ENCODE data around the gene USF2. TPM values are rescaled to one million over a fixed set of nuclear protein-coding genes. Genes with fewer than 3 reads are reported as not detected.

USF2 gene
- polyA plus RNA-seq, 2 of the 4 experiments (the other 2 are of a cell fraction), result 118 to 141 TPM

DNA sequence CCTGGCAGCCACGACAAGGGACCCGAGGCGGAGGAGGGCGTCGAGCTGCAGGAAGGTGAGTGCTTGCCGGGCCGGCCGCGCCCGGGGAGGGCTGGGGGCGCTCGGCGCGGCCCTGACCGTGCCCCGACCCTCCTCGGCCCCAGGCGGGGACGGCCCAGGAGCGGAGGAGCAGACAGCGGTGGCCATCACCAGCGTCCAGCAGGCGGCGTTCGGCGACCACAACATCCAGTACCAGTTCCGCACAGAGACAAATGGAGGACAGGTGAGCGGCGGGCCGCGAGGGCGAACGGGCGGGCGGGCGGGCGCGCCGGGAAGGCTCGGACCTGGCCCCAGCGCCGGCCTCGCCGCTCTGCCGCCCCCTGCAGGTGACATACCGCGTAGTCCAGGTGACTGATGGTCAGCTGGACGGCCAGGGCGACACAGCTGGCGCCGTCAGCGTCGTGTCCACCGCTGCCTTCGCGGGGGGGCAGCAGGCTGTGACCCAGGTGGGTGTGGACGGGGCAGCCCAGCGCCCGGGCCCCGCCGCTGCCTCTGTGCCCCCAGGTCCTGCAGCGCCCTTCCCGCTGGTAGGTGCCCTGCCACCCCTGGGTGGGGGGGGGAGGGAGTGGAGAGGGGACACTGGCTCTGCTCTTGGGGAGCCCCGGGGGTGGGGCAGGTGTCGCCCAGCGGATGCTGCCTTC is 816 bp downstream of the USF2 start:
- POLR2A ChIA-PET, result interaction anchor here (0.8 to 1.4 kb wide), 4 partner anchors 8 to 199 kb away, joined by 3 to 5 read pairs (median 4); no protein-coding TSS in a partner anchor
- H3K4me3 ChIP-seq, result peak overlapping the region; percentile 81
- ATAC-seq (peak; percentile 70 to 83), DNase-seq (ENCODE audit: low read depth in 1 of 2, low spot score in 1 of 2) (peak; percentile 92 to 97), FAIRE-seq (no peak)
- peak overlapping the region; percentile 97 to 99 for H3K27ac ChIP-seq
- CTCF ChIA-PET, result interaction anchor here (0.6 to 5.6 kb wide), 44 partner anchors 11 to 444 kb away, joined by 3 to 97 read pairs (median 4); partner anchors contain the start of genes FXYD7, HAMP, LGI4 and MAG
- WGBS (ENCODE audit: missing lambda C conversion rate), result 0% methylated on average over 15 of the region's 66 CpGs
- H3K4me2 ChIP-seq, result peak overlapping the region; percentile 93
- H3K9me3 ChIP-seq, result no peaks in the 10 kb centered on the region
- peaks cover 14% of the 10 kb centered on the region for H3K4me1 ChIP-seq
- TF ChIP-seq NR3C1 (IDR thresholded peaks at IDR 0.05), result no peak
- TF ChIP-seq, protein P1, sequence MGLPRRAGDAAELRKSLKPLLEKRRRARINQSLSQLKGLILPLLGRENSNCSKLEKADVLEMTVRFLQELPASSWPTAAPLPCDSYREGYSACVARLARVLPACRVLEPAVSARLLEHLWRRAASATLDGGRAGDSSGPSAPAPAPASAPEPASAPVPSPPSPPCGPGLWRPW (IDR thresholded peaks at IDR 0.05), result no peak
- TF ChIP-seq MAZ (IDR thresholded peaks at IDR 0.05; ENCODE audit: borderline replicate concordance, low read depth, low read length), result no peak
- no peak for TF ChIP-seq KDM1A (IDR thresholded peaks at IDR 0.05; ENCODE audit: low read depth)
- TF ChIP-seq HOXA7 (CRISPR knock-in tag; IDR thresholded peaks at IDR 0.05), result no peak
- peak; percentile 41; the same call in 1 of the 2 replicates for TF ChIP-seq GATA3 (IDR thresholded peaks at IDR 0.05; ENCODE audit: borderline replicate concordance)
- TF ChIP-seq RAD21 (conservative IDR thresholded peaks at IDR 0.05 in 1 of 2, IDR thresholded peaks at IDR 0.05 in 1 of 2), result peak; percentile 65 to 89
- TF ChIP-seq CHD2 (IDR thresholded peaks at IDR 0.05; ENCODE audit: low read length, partially characterized antibody), result no peak
- no peak for TF ChIP-seq EHMT2 (IDR thresholded peaks at IDR 0.05; ENCODE audit: low read depth)
- TF ChIP-seq CHD4 (IDR thresholded peaks at IDR 0.05; ENCODE audit: borderline replicate concordance), result no peak
- no peak for TF ChIP-seq EP300 (IDR thresholded peaks at IDR 0.05)
- no peak for TF ChIP-seq ESRRA (IDR thresholded peaks at IDR 0.05; ENCODE audit: borderline replicate concordance, low read length)
- TF ChIP-seq, protein P2, sequence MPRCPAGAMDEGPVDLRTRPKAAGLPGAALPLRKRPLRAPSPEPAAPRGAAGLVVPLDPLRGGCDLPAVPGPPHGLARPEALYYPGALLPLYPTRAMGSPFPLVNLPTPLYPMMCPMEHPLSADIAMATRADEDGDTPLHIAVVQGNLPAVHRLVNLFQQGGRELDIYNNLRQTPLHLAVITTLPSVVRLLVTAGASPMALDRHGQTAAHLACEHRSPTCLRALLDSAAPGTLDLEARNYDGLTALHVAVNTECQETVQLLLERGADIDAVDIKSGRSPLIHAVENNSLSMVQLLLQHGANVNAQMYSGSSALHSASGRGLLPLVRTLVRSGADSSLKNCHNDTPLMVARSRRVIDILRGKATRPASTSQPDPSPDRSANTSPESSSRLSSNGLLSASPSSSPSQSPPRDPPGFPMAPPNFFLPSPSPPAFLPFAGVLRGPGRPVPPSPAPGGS (IDR thresholded peaks at IDR 0.05), result peak; percentile 55; the same call in 1 of the 3 replicates
- TF ChIP-seq KDM5A (IDR thresholded peaks at IDR 0.05), result peak; percentile 37; the same call in 1 of the 2 replicates
- TF ChIP-seq, protein P3, sequence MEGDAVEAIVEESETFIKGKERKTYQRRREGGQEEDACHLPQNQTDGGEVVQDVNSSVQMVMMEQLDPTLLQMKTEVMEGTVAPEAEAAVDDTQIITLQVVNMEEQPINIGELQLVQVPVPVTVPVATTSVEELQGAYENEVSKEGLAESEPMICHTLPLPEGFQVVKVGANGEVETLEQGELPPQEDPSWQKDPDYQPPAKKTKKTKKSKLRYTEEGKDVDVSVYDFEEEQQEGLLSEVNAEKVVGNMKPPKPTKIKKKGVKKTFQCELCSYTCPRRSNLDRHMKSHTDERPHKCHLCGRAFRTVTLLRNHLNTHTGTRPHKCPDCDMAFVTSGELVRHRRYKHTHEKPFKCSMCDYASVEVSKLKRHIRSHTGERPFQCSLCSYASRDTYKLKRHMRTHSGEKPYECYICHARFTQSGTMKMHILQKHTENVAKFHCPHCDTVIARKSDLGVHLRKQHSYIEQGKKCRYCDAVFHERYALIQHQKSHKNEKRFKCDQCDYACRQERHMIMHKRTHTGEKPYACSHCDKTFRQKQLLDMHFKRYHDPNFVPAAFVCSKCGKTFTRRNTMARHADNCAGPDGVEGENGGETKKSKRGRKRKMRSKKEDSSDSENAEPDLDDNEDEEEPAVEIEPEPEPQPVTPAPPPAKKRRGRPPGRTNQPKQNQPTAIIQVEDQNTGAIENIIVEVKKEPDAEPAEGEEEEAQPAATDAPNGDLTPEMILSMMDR (IDR thresholded peaks at IDR 0.05), result peak; percentile 100
- no peak for TF ChIP-seq HOXB5 (CRISPR knock-in tag; IDR thresholded peaks at IDR 0.05)
- no peak for TF ChIP-seq MAFK (IDR thresholded peaks at IDR 0.05; ENCODE audit: partially characterized antibody)
- TF ChIP-seq PHF8 (IDR thresholded peaks at IDR 0.05; ENCODE audit: borderline replicate concordance, low read depth), result peak; percentile 48; the same call in 1 of the 2 replicates
- TF ChIP-seq FOSB (CRISPR knock-in tag; IDR thresholded peaks at IDR 0.05), result no peak
- TF ChIP-seq, protein P4, sequence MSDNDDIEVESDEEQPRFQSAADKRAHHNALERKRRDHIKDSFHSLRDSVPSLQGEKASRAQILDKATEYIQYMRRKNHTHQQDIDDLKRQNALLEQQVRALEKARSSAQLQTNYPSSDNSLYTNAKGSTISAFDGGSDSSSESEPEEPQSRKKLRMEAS (IDR thresholded peaks at IDR 0.05), result peak; percentile 74
- no peak for TF ChIP-seq FOSL2 (IDR thresholded peaks at IDR 0.05)
- TF ChIP-seq FOSL2 (CRISPR knock-in tag; IDR thresholded peaks at IDR 0.05), result no peak
- peak; percentile 64; the same call in 1 of the 2 replicates for TF ChIP-seq MYC (IDR thresholded peaks at IDR 0.05; ENCODE audit: borderline replicate concordance, low read length)
- no peak; the same call in none of the 2 replicates for TF ChIP-seq POLR2A (IDR thresholded peaks at IDR 0.05; ENCODE audit: low read length)
- no peak for TF ChIP-seq HOXB13 (CRISPR knock-in tag; IDR thresholded peaks at IDR 0.05; ENCODE audit: low read depth)
- TF ChIP-seq ZC3H11A (IDR thresholded peaks at IDR 0.05), result no peak
- TF ChIP-seq, protein P5, sequence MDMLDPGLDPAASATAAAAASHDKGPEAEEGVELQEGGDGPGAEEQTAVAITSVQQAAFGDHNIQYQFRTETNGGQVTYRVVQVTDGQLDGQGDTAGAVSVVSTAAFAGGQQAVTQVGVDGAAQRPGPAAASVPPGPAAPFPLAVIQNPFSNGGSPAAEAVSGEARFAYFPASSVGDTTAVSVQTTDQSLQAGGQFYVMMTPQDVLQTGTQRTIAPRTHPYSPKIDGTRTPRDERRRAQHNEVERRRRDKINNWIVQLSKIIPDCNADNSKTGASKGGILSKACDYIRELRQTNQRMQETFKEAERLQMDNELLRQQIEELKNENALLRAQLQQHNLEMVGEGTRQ (IDR thresholded peaks at IDR 0.05), result peak; percentile 50; the same call in 1 of the 2 replicates
- peak; percentile 90 for TF ChIP-seq SMC3 (IDR thresholded peaks at IDR 0.05)
- TF ChIP-seq, protein P6, sequence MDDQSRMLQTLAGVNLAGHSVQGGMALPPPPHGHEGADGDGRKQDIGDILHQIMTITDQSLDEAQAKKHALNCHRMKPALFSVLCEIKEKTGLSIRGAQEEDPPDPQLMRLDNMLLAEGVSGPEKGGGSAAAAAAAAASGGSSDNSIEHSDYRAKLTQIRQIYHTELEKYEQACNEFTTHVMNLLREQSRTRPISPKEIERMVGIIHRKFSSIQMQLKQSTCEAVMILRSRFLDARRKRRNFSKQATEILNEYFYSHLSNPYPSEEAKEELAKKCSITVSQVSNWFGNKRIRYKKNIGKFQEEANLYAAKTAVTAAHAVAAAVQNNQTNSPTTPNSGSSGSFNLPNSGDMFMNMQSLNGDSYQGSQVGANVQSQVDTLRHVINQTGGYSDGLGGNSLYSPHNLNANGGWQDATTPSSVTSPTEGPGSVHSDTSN (IDR thresholded peaks at IDR 0.05), result peak; percentile 89
- TF ChIP-seq FOXS1 (CRISPR knock-in tag; IDR thresholded peaks at IDR 0.05), result no peak
- TF ChIP-seq NPAS2 (CRISPR knock-in tag; IDR thresholded peaks at IDR 0.05; ENCODE audit: borderline replicate concordance), result no peak
- TF ChIP-seq RNF2 (IDR thresholded peaks at IDR 0.05; ENCODE audit: borderline replicate concordance, low read depth), result no peak
- TF ChIP-seq, protein P7, sequence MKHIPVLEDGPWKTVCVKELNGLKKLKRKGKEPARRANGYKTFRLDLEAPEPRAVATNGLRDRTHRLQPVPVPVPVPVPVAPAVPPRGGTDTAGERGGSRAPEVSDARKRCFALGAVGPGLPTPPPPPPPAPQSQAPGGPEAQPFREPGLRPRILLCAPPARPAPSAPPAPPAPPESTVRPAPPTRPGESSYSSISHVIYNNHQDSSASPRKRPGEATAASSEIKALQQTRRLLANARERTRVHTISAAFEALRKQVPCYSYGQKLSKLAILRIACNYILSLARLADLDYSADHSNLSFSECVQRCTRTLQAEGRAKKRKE (CRISPR knock-in tag; IDR thresholded peaks at IDR 0.05; ENCODE audit: low read depth), result no peak

Data from A549 (cell line).